IPS-20b (cell line): ENCODE measurements around the gene KPTN.

Source experiments
- H3K27ac ChIP-seq: one replicate; pipeline ENCODE4 v1.5.1; 2013; ENCODE audit warnings: low read length
- H3K27me3 ChIP-seq: 2 replicates; pipeline ENCODE4 v1.6.1; 2013; ENCODE audit warnings: mild to moderate bottlenecking, low read length, inconsistent platforms; ENCODE audit not compliant: insufficient read depth
- H3K36me3 ChIP-seq: 2 replicates; pipeline ENCODE4 v1.6.1; 2013; ENCODE audit warnings: low read depth, mild to moderate bottlenecking, inconsistent platforms, low read length, moderate library complexity; ENCODE audit not compliant: insufficient read depth
- H3K4me1 ChIP-seq: 2 replicates; pipeline ENCODE4 v1.6.1; 2013; ENCODE audit warnings: mild to moderate bottlenecking, control low read depth, inconsistent platforms, low read length, moderate library complexity; ENCODE audit not compliant: insufficient read depth
- H3K4me3 ChIP-seq: 2 replicates; pipeline ENCODE4 v1.5.1; 2013; ENCODE audit warnings: mild to moderate bottlenecking, low read length, inconsistent platforms
- H3K9ac ChIP-seq: 2 replicates; pipeline ENCODE4 v1.6.1; 2013; ENCODE audit warnings: low read depth, mild to moderate bottlenecking, inconsistent platforms, low read length, moderate library complexity
- H3K9me3 ChIP-seq: 2 replicates; pipeline ENCODE4 v1.6.1; 2013; ENCODE audit warnings: mild to moderate bottlenecking, low read depth, low read length, inconsistent platforms; ENCODE audit not compliant: insufficient read depth

The KPTN gene

GRCh38 chr19:47507924-47508553, 24.0 kb upstream of the KPTN start:
- Histone ChIP-seq H3K27me3 (no peaks in the 10 kb centered on the region), H3K27ac (no peak overlapping the region), H3K4me1 (no peaks in the 10 kb centered on the region), H3K9ac (peak overlapping the region; percentile 25; the same call in 1 of the 2 replicates), H3K9me3 (no peaks in the 10 kb centered on the region), H3K36me3 (peaks cover 3% of the 10 kb centered on the region; the same call in 1 of the 2 replicates), H3K4me3 (no peak overlapping the region)

- H3K27ac ChIP-seq = no peak overlapping the region
- no peak overlapping the region for H3K9ac ChIP-seq
- no peaks in the 10 kb centered on the region for H3K27me3 ChIP-seq
- no peak overlapping the region for H3K4me3 ChIP-seq
- no peaks in the 10 kb centered on the region for H3K4me1 ChIP-seq
- H3K9me3 ChIP-seq = no peaks in the 10 kb centered on the region
- peaks cover 6% of the 10 kb centered on the region; the same call in 1 of the 2 replicates for H3K36me3 ChIP-seq
Measured at GRCh38 chr19:47507012-47507411, 23.0 kb upstream of the KPTN start.

DNA sequence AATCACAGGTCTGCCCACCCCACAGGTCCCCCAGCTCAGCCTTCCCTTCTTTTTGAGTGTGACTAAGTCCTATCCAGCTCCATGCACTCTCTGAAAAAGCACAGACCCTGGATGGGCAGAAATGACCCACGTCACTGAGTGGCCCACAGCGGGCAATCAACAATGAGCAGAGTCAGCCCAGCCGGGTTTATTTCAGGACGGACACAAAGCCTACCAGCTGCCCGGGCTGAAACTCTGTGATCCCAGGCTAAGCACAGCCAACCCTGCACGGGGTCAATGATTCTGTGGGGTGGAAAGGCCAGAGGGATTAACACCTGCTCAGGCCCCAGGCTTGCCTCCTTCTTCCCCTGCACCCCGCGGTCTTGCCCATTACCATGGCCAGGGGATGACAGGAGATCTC, 22.4 kb upstream of the KPTN start:
- H3K27me3 ChIP-seq = no peaks in the 10 kb centered on the region
- no peak overlapping the region; the same call in 1 of the 2 replicates for H3K9ac ChIP-seq
- H3K27ac ChIP-seq = no peak overlapping the region
- no peaks in the 10 kb centered on the region for H3K9me3 ChIP-seq
- no peak overlapping the region for H3K4me3 ChIP-seq
- peaks cover 9% of the 10 kb centered on the region; the same call in 1 of the 2 replicates for H3K36me3 ChIP-seq
- H3K4me1 ChIP-seq = no peaks in the 10 kb centered on the region

GRCh38 chr19:47505506-47505905, 21.5 kb upstream of the KPTN start:
- Histone ChIP-seq H3K9ac (no peak overlapping the region; the same call in 1 of the 2 replicates), H3K27me3 (no peaks in the 10 kb centered on the region), H3K4me1 (no peaks in the 10 kb centered on the region), H3K27ac (no peak overlapping the region), H3K4me3 (no peak overlapping the region), H3K36me3 (peaks cover 12% of the 10 kb centered on the region; the same call in 1 of the 2 replicates), H3K9me3 (no peaks in the 10 kb centered on the region)

DNA sequence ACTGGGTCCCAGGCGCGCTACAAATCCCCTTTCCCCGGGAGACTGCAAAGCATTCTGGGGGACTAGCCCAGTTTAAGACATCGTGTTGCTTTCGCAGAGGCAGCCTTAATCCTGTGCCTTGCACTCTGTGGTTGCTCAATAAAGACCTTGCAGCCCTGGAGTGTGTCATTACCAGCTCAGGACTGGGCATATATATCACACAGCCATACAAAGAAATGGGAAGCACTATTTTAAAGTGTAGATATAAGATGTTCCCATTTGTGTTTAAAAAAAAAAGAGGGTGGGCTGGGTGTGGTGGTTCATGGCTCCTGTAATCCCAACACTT, 19.8 kb upstream of the KPTN start:
- Histone ChIP-seq H3K9me3 (no peaks in the 10 kb centered on the region), H3K4me3 (no peak overlapping the region), H3K27ac (no peak overlapping the region), H3K9ac (no peak overlapping the region), H3K27me3 (no peaks in the 10 kb centered on the region), H3K36me3 (peaks cover 17% of the 10 kb centered on the region; the same call in 1 of the 2 replicates), H3K4me1 (no peaks in the 10 kb centered on the region)

DNA sequence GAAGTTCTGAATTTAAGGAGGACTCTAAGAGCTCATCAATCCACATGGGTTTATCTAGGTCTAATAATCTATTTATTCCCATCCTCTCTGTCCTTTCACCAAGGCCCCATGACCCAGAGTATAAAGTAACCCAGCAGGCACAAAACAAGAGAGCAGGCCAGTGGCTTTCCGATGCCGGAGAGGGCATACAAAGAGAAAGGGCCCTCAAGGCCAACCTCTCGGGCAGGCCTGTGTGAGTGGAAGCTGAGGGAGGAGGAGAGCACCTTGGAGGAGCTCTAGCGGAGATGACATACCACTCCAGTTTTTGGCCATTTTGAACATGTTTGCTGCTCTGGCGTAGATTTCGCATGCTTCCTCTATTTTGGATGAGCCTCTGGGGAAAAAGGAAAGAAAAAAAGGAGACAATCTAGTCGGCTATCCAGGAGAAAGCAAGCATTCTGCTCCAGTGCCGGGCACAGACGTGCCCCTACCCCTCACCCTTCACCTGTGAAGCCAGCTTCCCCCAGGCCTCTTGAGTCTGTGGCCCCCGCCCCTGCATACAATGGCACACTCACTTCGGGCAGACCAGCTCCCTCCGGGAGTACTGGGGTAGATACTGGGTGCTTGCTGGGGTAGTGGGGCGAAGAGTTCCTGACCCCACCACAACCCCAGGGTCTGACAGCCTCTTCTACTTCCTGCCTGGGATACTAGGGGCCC, 19.3 kb upstream of the KPTN start:
- Histone ChIP-seq H3K9ac (no peak overlapping the region), H3K36me3 (peaks cover 17% of the 10 kb centered on the region; the same call in 1 of the 2 replicates), H3K9me3 (no peaks in the 10 kb centered on the region), H3K27me3 (no peaks in the 10 kb centered on the region), H3K27ac (no peak overlapping the region), H3K4me1 (no peaks in the 10 kb centered on the region), H3K4me3 (no peak overlapping the region)

DNA sequence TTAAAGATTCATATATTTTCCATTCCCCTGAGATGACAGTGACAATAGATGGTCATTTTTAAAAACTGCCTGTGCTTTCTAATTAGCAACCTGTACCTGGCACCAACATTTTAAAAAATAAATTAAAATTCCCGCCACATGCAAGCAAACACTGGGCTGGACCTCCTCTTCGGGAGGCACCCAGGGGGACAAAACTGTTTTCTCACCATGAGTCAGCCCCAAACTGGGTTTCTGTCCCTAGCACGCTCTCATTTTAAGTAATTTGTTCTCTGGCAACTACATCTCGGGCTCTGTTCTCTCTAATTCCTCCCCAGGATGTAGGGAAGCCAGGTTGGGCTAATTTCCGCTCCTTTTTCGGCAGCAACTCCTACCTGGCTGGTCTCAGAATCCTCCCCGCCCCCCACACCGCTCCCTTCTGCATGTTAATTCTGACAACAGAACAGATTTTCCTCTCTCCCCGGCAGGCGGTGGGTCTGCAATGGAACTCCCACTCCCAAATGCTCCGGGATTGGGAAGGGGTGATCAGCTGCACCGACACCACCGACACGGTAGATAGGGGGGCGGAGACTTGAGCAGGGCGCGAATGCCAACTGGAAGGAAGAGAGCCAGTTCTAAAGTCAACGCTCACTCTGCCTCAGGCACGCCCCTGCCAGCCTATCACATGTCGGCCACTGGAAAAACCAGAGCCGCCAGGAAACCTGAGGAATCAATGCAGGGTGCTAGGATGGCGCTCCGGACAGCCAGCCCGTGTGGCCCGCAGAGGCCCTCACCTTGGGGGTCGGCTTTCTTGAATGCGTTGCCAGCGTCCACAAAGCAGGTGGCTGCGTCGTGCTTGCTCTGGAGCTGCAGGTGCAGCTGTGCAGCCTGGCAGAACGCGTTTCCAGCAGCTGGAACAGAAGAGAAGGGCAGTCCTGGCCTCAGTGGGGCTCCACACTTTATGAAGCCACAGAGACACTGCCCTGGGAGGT, 16.1 kb upstream of the KPTN start:
- Histone ChIP-seq H3K9me3 (no peaks in the 10 kb centered on the region), H3K4me3 (no peak overlapping the region), H3K4me1 (no peaks in the 10 kb centered on the region), H3K9ac (peak overlapping the region; percentile 32; the same call in 1 of the 2 replicates), H3K36me3 (peaks cover 20% of the 10 kb centered on the region; the same call in 1 of the 2 replicates), H3K27ac (no peak overlapping the region), H3K27me3 (no peaks in the 10 kb centered on the region)

DNA sequence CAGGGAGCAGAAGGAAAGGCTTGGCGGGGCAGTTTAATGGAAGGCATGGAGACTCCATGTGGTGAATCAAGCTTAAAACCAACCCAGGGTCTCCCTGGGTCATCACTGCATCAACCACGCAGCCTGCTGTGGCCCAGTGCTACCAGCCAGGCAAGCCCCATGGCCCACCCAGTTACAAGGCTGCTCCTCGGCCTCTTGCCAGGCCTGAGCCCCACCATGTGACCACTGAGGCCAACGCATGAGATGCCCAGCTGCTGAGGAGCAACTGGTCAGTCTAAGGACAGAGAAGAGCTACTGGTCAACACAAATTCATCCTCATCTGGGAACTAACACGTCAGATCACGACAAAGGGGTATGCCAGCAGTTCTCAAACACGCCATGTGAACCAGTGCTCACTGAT, 15.4 kb upstream of the KPTN start:
- H3K4me3 ChIP-seq = no peak overlapping the region
- H3K27ac ChIP-seq = no peak overlapping the region
- peak overlapping the region; percentile 32; the same call in 1 of the 2 replicates for H3K9ac ChIP-seq
- H3K36me3 ChIP-seq = peaks cover 20% of the 10 kb centered on the region; the same call in 1 of the 2 replicates
- no peaks in the 10 kb centered on the region for H3K9me3 ChIP-seq
- H3K27me3 ChIP-seq = no peaks in the 10 kb centered on the region
- no peaks in the 10 kb centered on the region for H3K4me1 ChIP-seq

DNA sequence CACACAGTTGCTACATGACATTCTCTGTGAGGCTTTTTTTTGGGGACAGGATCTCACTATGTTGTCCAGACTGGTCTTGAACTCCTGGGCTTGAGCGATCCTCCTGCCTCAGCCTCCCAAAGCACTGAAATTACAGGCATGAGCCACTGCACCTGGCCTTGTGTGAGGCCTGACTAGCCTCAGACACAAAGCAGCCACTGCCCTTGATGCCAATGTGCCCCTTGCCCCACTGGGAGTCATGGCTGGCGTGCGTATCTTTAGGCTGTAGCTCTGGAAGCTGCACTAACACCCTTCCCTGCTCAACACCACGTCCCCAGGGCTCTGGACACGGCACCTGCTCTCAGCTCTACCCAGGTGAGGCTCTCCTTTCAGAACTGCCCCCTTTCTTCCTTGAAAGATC, 14.5 kb upstream of the KPTN start:
- H3K36me3 ChIP-seq = peaks cover 20% of the 10 kb centered on the region; the same call in 1 of the 2 replicates
- H3K9ac ChIP-seq = no peak overlapping the region
- H3K9me3 ChIP-seq = no peaks in the 10 kb centered on the region
- no peak overlapping the region for H3K27ac ChIP-seq
- H3K4me3 ChIP-seq = no peak overlapping the region
- H3K27me3 ChIP-seq = no peaks in the 10 kb centered on the region
- no peaks in the 10 kb centered on the region for H3K4me1 ChIP-seq

DNA sequence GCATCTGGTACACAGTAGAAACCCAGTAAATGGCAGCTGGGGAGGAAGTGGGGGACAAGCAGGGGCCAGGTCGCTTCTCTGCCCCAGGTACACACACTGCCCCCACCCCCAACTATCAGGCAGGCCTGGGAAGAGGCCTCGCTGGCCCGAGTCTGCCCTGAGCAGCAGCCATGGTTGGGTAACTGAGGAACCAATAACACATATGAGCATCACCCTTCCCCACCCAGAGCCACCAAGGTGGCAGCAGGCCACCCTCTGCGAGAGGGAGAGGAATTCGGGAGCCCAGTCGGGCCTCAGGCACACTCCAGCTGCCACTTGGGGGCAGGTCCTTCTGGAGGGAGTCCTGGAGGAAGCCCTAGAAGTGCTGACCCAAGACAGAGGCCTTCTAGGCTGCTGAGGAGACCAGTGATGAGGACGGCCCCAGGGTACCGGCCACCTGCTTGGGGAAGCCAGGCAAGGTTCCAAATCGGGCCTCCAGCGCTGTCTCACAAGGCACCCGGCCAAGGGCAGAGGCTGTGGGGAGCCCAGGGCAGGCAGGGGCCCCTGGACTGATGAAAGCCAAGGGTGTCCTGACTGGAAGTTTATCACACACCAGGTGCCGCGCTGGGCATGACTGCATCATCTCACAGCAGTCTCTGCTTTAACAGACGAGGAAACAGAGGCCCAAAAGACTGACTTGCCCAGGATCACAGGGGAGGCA, 14.0 kb upstream of the KPTN start:
- Histone ChIP-seq H3K27ac (no peak overlapping the region), H3K9me3 (no peaks in the 10 kb centered on the region), H3K27me3 (no peaks in the 10 kb centered on the region), H3K4me3 (no peak overlapping the region), H3K9ac (no peak overlapping the region), H3K4me1 (no peaks in the 10 kb centered on the region), H3K36me3 (peaks cover 16% of the 10 kb centered on the region; the same call in 1 of the 2 replicates)
